ENCODE data around the gene TUFM.
A peak's percentile ranks its signal among the peaks of the same experiment; 100 is the strongest.
"Not testable (repeated sequence)": the region's sequence is repeated elsewhere in the genome, so short reads cannot be mapped to it uniquely, and the experiment has no call there.

Gene TUFM

DNA sequence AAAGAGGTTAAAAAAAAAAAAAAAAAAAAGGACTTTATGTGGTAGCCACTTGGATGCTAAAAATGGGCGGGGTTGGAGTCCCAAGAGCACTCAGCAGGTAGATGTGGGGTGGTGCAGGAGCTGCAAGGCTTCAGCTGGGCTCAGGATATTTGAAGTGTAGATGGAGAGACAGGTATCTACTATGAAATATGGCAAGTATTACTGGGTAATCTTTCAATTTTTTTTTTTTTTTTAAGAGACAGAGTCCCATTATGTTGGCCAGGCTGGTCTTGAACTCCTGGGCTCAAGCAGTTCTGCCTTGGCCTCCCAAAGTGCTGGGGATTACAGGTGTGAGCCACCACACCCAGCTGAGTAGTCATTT lies 7.6 kb downstream of the TUFM start:
- no peak for DNase-seq

DNA sequence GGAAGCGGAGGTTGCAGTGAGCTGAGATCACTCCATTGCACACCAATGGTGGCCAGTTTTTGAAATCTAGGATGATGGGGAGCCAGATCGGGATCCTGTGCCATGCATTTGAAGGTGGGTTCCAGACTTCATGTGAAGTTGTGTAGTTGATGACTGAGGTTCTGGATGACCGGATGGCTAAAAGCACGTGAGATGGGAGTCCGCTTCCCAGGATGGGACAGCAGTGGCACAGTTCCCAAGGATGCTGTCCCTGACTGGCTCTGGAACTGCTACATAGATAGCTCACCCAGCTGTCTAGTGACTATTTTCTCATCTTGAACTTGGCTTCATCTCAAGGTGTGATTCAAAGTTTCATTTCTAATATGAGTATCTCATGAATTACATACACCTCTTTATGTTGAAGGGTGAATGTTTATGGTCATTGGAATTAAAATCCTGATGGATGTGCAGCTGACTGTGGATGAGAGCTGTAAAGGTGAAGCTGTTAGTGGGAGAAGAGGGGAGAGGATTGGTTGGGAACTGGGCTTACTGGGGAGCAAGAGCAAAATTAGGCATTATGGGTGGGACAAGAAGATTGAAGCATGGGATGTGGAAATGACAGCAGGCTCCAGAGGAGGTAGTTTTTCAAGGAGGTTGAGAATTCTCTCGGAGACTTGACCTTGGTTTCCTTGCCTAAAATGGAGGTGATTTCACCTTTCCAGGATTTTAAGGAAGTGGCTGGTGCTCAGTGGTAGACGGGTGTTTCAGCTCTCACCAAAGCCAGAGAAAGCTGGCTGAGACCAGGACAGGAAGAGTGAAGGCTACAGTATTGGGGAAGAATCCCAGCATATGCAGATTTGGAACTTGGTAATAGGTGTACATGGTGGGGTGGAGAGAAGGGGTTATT lies 8.2 kb downstream of the TUFM start:
- DNase-seq: no peak

DNA sequence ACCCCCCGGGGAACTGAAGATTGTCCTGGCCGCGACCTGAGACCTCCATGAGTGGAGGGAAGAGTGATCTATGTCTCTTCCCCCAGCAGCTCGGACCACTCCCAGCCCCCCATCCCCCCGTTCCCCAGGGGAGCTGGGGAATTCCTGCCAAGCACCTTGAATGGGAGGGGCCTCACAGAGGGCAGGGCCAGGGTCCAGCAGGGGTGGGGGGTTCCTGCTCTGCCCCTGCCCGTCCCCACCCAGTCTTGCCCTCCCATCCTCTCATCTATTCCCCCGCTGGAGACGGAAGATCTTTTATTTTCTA lies 9.4 kb downstream of the TUFM start:
- DNase-seq: no peak

DNA sequence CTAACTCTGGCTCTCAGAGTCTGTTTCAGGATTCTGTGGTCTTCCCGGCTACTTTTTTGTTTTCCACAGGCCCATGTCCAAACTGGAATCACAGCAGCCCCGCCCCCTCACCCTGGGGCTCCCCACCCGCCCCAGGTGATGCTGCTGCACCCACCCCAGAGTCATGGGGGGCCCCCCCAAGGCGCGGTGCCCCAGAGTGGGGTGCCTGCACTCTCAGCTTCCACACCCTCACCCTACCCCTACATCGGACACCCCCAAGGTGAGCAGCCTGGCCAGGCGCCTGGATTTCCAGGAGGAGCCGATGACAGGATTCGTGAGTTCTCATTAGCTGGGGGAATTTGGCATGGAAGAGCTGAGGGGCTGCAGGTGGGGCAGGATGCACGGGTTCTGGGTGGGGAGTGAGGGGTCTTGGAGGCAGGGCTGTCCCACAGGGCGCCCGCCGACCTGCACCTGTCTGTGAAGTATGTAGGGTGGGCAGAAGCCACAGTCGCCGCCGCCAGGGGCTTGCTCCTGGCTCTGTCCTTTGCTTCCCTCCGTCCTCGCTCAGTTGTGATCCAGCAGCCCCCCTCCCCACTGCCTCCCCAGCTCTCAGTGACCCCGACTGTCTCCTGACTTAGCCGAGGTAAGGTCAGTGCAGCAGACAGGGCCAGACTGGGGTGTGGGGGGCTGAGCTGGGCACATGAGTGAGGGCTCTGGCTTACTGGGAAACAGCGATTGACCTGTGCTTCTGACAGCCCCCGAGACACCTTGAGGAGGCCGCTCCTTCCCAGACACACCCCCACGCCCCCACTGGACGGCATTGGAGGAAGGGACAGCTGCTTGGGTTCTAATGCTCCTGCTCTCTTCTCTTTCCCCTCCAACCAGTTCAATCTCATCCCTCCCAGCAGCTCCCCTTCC lies 10.0 kb downstream of the TUFM start:
- no peak for DNase-seq

DNA sequence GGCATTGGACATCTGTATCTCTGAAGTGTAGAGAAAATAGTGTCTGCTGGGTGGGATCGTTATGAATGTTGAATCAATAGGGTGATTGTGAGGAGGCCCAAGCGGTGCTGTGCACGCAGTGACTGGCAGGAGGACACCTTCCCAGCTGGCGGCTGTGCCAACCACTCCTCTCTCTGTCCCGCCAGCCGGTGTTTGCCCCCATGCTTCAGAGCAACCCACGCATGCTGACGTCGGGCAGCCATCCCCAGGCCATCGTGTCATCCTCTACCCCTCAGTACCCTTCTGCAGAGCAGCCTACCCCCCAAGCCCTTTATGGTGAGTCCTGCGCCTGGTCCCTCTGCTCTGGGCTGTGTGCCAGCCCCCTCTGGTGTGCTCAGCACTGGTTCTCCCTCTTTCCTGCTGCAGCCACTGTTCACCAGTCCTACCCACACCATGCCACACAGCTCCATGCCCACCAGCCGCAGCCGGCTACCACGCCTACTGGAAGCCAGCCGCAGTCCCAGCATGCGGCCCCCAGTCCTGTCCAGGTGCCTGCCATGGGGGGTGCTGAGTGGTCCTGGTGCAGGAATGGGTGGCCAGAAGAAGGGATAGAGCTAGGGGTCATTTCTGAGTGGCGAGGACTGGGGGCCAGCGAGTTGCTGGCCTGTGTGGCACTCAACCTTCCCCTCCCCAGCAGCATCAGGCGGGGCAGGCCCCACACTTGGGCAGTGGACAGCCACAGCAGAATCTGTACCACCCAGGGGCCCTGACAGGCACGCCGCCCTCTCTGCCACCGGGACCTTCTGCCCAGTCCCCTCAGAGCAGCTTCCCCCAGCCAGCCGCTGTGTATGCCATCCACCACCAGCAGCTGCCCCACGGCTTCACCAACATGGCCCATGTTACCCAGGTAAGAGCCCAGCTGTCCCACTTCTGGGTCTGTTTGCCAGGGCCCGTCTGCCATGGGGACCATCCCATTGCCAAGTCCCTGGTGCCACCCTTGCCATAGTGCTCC lies 11.0 kb downstream of the TUFM start:
- no peak for DNase-seq

DNA sequence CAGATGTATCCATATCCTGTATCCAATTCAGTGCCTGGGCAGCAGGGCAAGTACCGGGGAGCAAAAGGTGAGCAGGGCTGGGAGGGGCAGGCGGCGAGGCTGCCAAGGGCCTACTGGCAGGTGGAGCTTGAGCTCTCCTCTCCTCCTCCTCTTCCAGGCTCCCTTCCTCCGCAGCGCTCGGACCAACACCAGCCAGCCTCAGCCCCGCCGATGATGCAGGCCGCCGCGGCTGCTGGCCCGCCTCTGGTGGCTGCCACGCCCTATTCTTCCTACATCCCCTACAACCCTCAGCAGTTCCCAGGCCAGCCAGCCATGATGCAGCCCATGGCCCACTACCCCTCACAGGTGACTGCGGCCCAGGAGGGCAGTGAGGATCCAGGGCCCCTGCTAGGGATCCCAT lies 11.8 kb downstream of the TUFM start:
- DNase-seq: no peak

DNA sequence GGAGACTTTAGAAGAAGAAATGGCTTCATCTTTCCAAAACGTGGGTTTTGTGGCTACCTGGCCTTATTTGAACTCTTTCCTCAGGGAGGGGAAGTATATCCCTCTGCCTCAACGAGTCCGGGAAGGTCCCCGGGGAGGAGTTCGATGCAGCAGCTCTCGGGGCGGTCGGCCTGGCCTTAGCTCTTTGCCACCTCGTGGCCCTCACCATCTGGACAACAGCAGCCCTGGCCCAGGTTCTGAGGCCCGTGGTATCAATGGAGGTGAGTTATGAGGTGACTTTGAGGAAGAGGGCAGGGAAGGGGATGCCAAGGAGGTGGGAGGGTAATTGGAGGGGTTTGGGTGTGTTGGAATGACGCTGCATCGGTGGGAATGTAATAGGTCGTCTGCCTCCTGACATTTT lies 15.6 kb downstream of the TUFM start:
- no peak for DNase-seq

DNA sequence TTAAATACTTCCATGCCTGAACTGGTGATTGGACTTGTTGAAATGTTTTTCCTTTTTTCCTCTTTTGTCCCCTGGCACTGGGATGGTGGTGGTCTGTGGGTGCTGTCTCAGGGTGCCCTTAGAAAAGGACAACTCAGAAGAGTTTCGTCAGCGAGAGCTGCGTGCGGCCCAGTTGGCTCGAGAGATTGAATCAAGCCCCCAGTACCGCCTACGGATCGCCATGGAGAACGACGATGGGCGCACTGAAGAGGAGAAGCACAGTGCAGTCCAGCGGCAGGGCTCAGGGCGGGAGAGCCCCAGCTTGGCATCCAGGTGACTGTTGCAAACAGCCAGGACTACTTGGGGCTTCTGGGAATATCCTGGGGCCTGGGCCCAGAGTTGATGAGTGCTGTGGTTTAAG lies 16.4 kb downstream of the TUFM start:
- DNase-seq: no peak

DNA sequence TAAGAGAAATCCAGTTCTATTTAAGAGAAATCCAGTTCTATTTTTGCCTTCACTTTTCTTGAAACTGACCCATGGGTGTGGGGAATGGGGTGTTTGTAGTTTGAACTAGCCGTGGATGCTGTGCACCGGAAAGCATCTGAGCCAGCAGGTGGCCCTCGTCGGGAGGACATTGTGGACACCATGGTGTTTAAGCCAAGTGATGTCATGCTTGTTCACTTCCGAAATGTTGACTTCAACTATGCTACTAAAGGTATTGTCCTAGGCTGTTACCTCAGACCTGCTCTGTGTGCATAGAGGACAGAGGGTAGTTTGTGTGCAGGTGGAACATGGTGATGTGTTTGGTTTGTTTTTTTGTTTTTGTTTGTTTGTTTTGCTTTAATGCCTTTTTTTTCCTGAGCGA lies 20.0 kb downstream of the TUFM start:
- no peak for DNase-seq

DNA sequence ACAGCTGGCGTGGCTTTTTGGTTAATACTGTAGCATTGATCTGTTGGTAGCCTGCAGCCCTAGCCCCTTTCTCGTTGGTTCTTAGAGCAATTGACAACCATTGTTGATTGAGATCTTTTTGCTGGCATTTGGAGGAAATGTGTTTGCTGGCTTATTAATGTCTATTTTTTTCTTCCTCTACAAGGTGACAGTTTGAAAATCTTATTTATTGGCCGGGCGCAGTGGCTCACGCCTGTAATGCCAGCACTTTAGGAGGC lies 21.5 kb downstream of the TUFM start:
- DNase-seq: no peak

DNA sequence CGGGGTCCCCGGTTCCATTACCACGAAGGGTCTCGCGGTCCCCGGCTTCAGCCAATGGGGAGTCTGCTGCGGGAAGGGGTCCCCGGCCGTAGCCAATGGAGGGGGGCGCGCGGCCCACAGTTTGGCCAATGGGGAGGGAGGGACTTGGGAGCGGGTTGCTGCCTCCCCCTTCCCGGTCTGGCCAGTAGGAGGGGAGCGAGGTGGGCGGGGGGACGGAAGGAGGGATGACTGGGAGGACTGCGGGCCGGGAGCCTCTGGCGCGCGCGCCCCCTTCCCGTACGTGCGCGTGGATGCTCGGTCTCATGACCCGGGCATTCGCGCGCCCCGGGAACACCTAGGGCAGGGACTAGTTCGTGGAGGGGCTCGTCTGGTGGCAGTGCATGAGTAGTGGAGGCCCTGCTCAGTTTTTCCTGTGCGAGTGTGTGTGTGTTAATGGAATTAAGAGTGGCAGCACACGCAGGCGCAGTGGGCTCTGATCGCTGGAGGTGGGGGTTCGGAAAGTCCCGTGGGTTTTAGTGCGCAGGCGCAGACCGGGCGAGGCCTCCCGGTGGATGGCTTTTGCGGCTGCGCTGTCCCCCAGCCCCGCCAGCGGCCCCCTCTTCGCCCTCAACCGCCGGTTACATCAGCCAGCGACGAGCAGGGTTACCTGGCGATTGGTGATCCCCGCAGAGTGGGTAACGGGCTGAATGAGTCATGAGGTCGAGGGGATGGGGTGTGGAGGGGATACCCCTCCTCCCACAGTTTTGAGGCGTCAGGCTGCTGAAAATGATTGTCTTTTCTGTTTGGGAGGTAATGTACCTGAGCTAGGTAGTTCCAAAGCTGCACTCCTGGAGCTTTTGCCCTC lies 22.1 kb downstream of the TUFM start:
- DNase-seq: peak; percentile 97

DNA sequence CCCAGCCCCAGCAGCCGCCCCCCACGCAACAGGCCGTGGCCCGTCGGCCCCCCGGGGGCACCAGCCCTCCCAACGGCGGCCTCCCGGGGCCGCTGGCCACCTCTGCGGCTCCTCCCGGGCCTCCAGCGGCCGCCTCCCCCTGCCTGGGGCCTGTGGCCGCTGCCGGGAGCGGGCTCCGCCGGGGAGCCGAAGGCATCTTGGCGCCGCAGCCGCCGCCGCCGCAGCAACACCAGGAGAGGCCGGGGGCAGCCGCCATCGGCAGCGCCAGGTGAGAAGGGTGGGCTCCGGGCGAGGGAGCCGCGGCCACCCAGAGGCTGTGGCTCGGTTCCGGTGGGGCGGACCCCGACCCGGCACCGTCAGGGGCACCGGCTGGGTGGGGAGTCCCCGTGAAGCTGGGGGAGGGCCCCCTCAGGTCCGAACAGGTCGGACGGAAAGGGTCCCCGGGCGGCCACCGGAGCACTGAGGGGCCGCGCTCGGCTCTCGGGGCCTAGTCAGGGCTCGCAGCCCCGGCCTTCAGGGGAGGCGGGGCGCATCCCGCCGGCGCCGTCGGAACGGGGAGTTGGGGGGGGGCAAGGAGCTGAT lies 22.8 kb downstream of the TUFM start:
- no peak for DNase-seq

DNA sequence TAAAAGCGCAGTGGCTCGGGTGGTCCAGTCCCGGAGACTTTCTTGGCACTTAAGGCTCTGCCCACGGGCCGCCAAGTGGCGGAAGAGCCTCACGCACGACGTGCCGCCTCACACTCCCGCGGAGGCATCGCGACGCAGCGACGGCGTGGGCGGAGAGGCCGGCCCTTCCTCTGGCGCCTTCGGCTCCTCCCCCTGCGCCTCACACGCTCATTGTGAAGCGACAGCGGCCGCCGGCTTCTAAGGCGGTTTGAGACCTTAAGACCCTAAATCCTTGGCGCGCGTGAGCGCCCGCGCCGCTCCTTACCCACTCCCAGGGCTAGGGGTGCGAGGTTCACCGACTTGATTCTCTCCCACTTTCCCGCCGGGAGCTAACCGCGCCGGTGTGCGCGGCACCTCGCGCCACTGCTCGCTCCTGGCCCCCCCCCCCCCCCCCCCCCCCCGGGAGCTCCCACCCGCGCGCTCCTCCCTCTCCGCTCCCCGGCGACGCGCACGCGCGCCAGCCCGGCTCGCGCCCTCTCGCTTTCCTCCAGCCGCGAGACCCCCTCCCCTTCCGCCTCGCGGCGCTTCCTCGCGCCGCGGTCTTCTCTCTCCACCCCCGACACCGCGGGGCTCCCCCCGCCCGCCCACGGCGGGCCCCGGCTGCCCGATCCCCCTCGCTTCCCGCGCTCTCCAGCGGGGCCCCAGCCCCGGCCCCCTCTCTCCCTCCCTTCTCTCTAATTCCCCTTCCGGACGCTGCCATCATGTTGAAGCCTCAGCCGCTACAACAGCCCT lies 23.4 kb downstream of the TUFM start, which contains the start of gene ATXN2L:
Gene ATXN2L, plus strand, starts transcription at position 480 of the 771 bp plus-strand sequence. Its CDS starts 261 bp downstream, at position 741.
- peak; percentile 95 for DNase-seq

DNA sequence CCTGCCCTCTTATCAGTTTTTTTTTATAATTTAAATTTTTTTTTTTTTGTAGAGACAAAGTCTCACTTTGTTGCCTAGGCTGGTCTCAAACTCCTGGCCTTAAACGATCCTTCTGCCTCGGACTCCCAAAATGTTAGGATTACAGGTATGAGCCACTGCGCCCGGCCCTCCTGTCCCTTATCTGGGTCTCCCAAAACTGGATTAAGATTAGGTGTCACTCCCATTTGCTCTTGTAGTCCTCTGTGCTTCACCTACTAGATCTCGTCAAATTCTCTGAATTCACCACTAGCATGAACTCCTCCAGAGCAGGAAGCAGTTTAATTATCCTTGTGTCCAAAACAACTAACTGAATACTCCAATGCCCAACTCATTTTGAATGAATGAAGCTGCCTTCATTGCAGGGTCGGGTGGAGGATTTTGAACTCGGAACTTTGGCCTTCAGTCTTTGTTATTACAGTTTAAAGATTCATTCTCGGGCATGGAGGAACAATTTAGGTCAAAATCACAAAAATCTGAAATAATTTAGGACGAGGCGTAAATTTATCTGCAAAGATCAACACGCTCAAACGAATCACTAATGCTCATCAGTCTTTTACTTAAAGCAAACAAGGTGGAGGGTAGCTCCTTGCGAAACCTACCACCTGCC lies 24.2 kb downstream of the TUFM start:
- no peak for DNase-seq

DNA sequence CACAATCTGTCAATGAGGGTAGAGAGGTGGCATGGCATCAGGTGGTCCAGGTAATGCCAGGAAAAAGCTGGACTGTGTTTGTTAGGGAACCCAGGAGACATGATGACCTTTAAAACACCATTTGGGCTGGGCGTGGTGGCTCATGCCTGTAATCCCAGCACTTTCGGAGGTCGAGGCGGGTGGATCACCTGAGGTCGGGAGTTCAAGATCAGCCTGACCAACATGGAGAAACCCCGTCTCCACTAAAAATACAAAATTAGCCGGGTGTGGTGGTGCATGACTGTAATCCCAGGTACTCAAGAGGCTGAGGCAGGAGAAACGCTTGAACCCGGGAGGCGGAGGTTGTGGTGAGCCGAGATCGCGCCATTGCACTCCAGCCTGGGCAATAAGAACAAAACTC lies 25.6 kb downstream of the TUFM start:
- not testable (repeated sequence) for DNase-seq

DNA sequence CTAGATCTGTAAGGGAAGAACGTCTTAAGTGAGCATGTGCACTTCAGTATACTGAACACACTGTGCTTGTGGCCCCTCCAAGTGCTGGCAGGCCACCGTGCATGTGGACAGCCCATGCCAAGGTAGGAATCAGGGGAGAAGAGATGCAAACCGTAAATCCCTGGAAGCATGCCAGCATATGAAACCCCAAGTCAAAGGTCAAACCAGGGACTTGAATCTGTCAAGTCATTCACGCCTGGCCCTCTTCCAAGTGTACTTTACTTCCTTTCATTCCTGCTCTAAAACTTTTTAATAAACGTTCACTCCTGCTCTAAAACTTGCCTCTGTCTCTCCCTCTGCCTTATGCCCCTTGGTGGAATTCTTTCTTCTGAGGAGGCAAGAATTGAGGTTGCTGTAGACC lies 26.1 kb downstream of the TUFM start:
- DNase-seq: no peak

DNA sequence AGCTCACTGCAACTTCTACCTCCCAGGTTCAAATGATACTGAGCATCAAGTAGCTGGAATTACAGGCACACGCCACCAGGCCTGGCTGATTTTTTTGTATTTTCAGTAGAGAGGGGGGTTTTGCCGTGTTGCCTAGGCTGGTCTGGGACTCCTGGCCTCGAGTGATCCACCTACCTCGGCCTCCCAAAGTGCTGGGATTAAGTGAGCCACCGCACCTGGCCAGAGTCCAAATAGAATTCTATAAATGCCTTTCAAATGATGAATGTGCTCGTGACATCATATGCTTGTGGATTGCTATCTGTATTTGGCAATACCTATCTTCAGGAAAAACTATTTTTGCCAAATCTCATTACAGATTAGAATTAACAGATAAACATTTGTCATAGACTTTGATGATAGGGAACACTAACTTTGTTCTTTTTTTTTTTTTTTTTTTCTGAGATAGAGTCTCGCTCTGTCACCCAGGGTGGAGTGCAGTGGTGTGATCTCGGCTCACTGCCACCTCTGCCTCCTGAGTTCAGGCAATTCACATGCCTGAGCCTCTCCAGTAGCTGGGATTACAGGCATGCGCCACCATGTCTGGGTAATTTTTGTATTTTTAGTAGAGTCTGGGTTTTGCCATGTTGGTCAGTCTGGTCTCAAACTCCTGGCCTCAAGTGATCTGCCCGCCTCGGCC lies 38.6 kb downstream of the TUFM start:
- DNase-seq: not testable (repeated sequence)

DNA sequence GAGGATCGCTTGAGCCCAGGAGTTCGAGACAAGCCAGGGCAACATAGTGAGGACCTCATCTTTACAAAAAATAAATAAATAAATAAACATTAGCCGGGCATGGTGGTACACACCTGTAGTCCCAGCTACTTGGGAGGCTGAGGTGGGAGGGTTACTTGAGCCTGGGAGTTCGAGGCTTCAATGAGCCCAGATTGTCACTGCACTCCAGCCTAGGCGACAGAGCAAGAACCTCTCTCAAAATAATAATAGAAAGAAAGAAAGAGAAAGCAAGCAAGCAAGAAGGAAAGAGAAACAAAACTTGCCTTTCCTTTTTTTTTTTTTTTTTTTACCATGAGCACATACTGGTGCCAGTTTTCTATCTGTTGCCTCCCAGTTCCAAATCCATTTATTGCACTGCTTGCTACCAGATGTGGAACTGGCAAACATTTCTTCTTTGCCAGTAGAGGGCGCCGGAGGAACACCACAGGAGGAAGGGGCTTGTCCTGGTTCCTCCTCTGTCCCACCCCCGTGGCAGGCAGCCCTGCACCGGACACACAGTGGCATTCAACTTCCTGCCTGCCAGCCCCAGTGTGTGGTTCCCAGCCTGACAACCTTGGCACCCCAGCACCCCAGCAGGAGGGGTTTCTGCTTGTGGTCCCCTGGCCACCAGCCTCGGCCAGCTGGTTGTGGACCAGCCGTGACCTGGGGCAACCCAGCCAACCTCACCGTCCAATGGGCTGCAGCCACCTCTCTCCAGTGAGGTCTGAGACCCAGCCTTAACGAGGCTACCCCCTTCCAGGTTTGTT lies 43.7 kb downstream of the TUFM start:
- peak; percentile 85 for DNase-seq

All from CD4-positive, alpha-beta T cell treated with Interleukin-6 for 4 hours (primary cell).